ENCODE results near the gene NOVA1.

Gene NOVA1

GRCh38 chr14:26594148-26594547, 3.7 kb downstream of the NOVA1 start:
- no peak for DNase-seq (ENCODE audit: low read depth in 2 of 2, low spot score in 1 of 2)

GRCh38 chr14:26593357-26593756, 4.5 kb downstream of the NOVA1 start:
- no peak for DNase-seq (ENCODE audit: low read depth in 2 of 2, low spot score in 1 of 2)

- DNase-seq (ENCODE audit: low read depth in 2 of 2, low spot score in 1 of 2) = no peak
These were observed 7.9 kb downstream of the NOVA1 start for GRCh38 chr14:26589925-26590324.

- no peak for DNase-seq (ENCODE audit: low read depth in 2 of 2, low spot score in 1 of 2)
These were observed 20.1 kb downstream of the NOVA1 start for GRCh38 chr14:26577711-26578110.

- no peak for DNase-seq (ENCODE audit: low read depth in 2 of 2, low spot score in 1 of 2)
These were observed 43.6 kb downstream of the NOVA1 start for GRCh38 chr14:26554069-26554772.

GRCh38 chr14:26549571-26549970, 48.3 kb downstream of the NOVA1 start:
- no peak for DNase-seq (ENCODE audit: low read depth in 2 of 2, low spot score in 1 of 2)

GRCh38 chr14:26548406-26548805, 49.4 kb downstream of the NOVA1 start:
- DNase-seq (ENCODE audit: low read depth in 2 of 2, low spot score in 1 of 2) = no peak

GRCh38 chr14:26538176-26538575, 59.7 kb downstream of the NOVA1 start:
- DNase-seq (ENCODE audit: low read depth in 2 of 2, low spot score in 1 of 2) = no peak

- DNase-seq (ENCODE audit: low read depth in 2 of 2, low spot score in 1 of 2) = no peak
These were observed 65.9 kb downstream of the NOVA1 start for GRCh38 chr14:26531894-26532293.

GRCh38 chr14:26528415-26529182, 69.2 kb downstream of the NOVA1 start:
- no peak for DNase-seq (ENCODE audit: low read depth in 2 of 2, low spot score in 1 of 2)

- no peak for DNase-seq (ENCODE audit: low read depth in 2 of 2, low spot score in 1 of 2)
These were observed 70.7 kb downstream of the NOVA1 start for GRCh38 chr14:26527095-26527494.

GRCh38 chr14:26526137-26526536, 71.7 kb downstream of the NOVA1 start:
- no peak for DNase-seq (ENCODE audit: low read depth in 2 of 2, low spot score in 1 of 2)

- no peak for DNase-seq (ENCODE audit: low read depth in 2 of 2, low spot score in 1 of 2)
These were observed 72.7 kb downstream of the NOVA1 start for GRCh38 chr14:26525085-26525484.

GRCh38 chr14:26522967-26523366, 74.9 kb downstream of the NOVA1 start:
- no peak for DNase-seq (ENCODE audit: low read depth in 2 of 2, low spot score in 1 of 2)

- DNase-seq (ENCODE audit: low read depth in 2 of 2, low spot score in 1 of 2) = no peak
These were observed 80.1 kb downstream of the NOVA1 start for GRCh38 chr14:26517771-26518170.

GRCh38 chr14:26500028-26500427, 97.8 kb downstream of the NOVA1 start:
- no peak for DNase-seq (ENCODE audit: low read depth in 2 of 2, low spot score in 1 of 2)

- no peak for DNase-seq (ENCODE audit: low read depth in 2 of 2, low spot score in 1 of 2)
These were observed 98.3 kb downstream of the NOVA1 start for GRCh38 chr14:26499546-26499945.

- no peak for DNase-seq (ENCODE audit: low read depth in 2 of 2, low spot score in 1 of 2)
These were observed 110.9 kb downstream of the NOVA1 start for GRCh38 chr14:26486922-26487321.

- no peak for DNase-seq (ENCODE audit: low read depth in 2 of 2, low spot score in 1 of 2)
These were observed 113.3 kb downstream of the NOVA1 start for GRCh38 chr14:26484562-26484961.

GRCh38 chr14:26478967-26479366, 118.9 kb downstream of the NOVA1 start:
- no peak for DNase-seq (ENCODE audit: low read depth in 2 of 2, low spot score in 1 of 2)

- no peak for DNase-seq (ENCODE audit: low read depth in 2 of 2, low spot score in 1 of 2)
These were observed 131.0 kb downstream of the NOVA1 start for GRCh38 chr14:26466862-26467261.

- no peak for DNase-seq (ENCODE audit: low read depth in 2 of 2, low spot score in 1 of 2)
These were observed 134.7 kb downstream of the NOVA1 start for GRCh38 chr14:26463136-26463535.

GRCh38 chr14:26454105-26454504, 143.7 kb downstream of the NOVA1 start:
- DNase-seq (ENCODE audit: low read depth in 2 of 2, low spot score in 1 of 2) = no peak

Data from stimulated activated CD8-positive, alpha-beta memory T cell treated with anti-CD3 and anti-CD28 coated beads, Interleukin-4, amount 100 ng/mL, for 4 hours (primary cell).